SK-N-SH (cell line): ENCODE results near the gene SPIRE1. TPM values are rescaled to one million over a fixed set of nuclear protein-coding genes. Genes with fewer than 3 reads are reported as not detected.

Experiments used
- CTCF ChIA-PET: fragments of 300-600, 350-600 bp; formaldehyde crosslinking; extraction: SDS; loops from one replicate; lab custom pipeline; 2021; lab: Yijun Ruan, JAX
- POLR2A ChIA-PET: fragments of 350-600 bp; sonication (Branson Sonifier 250); formaldehyde crosslinking; extraction: SDS; loops from one replicate; lab custom pipeline; 2020; ENCODE audit warnings: antibody characterized with exemption, inconsistent platforms; lab: Yijun Ruan, JAX
- DNase-seq: peaks from one replicate; pipeline ENCODE4 v3.0.0; 2012
- H2AFZ ChIP-seq: fragments of 200-600 bp; sonication (generic); 2 replicates; pipeline ENCODE4 v1.8.1; 2016; ENCODE audit warnings: antibody characterized with exemption, mild to moderate bottlenecking, low read depth
- H3F3A ChIP-seq: fragments of 200-600 bp; sonication (generic); replicated peaks from 2 replicates; pipeline ENCODE3; 2016; ENCODE audit warnings: antibody characterized with exemption, mild to moderate bottlenecking; ENCODE audit not compliant: insufficient read depth
- H3K27ac ChIP-seq, 2 experiments: fragments of 200-500 bp in 1 of 2; fragments of 200-600 bp in 1 of 2; sonication (Bioruptor generic) in 1 of 2; sonication (generic), shearing (Covaris generic) in 1 of 2; 2 replicates each; pipeline versions ENCODE4 v1.5.1 to v1.6.1; 2014 to 2016; ENCODE audit warnings: low read depth in 2 of 2, inconsistent platforms in 1 of 2, low read length in 1 of 2, mild to moderate bottlenecking in 1 of 2, mixed read lengths in 1 of 2
- H3K27me3 ChIP-seq: fragments of 200-600 bp; sonication (generic), shearing (Covaris generic); 2 replicates; pipeline ENCODE4 v1.6.1; 2016; ENCODE audit warnings: mixed run types; ENCODE audit not compliant: insufficient read depth
- H3K36me3 ChIP-seq, 2 experiments: fragments of 200-500 bp in 1 of 2; fragments of 200-600 bp in 1 of 2; sonication (Bioruptor generic) in 1 of 2; sonication (generic) in 1 of 2; replicated peaks in 1 of 2; 2 replicates each; pipeline versions ENCODE3 to v1.5.1; 2014 to 2016; ENCODE audit warnings: low read length in 1 of 2, mild to moderate bottlenecking in 1 of 2; ENCODE audit not compliant: insufficient read depth in 2 of 2, control insufficient read depth in 1 of 2
- H3K4me1 ChIP-seq, 2 experiments: fragments of 200-500 bp in 1 of 2; fragments of 200-600 bp in 1 of 2; sonication (Bioruptor generic) in 1 of 2; sonication (generic), shearing (Covaris generic) in 1 of 2; 2 replicates each; pipeline versions ENCODE4 v1.5.1 to v1.6.1; 2014 to 2016; ENCODE audit warnings: low read depth in 1 of 2, low read length in 1 of 2, mixed run types in 1 of 2; ENCODE audit not compliant: insufficient read depth in 2 of 2, control insufficient read depth in 1 of 2
- H3K4me2 ChIP-seq: fragments of 200-600 bp; sonication (generic), shearing (Covaris generic); 2 replicates; pipeline ENCODE4 v1.6.1; 2017; ENCODE audit warnings: mixed run types
- H3K4me3 ChIP-seq, 2 experiments: fragments of 200-500 bp in 1 of 2; fragments of 200-600 bp in 1 of 2; sonication (Bioruptor generic) in 1 of 2; sonication (generic), shearing (Covaris generic) in 1 of 2; 2 replicates each; pipeline versions ENCODE4 v1.5.1 to v1.8.1; 2014 to 2016; ENCODE audit warnings: low read depth in 2 of 2, inconsistent platforms in 1 of 2, low read length in 1 of 2, mild to moderate bottlenecking in 1 of 2, mixed read lengths in 1 of 2, moderate library complexity in 1 of 2
- H3K79me2 ChIP-seq: fragments of 200-600 bp; sonication (generic); 2 replicates; pipeline ENCODE4 v1.8.1; 2017; ENCODE audit warnings: mild to moderate bottlenecking; ENCODE audit not compliant: insufficient read depth
- H3K9ac ChIP-seq: fragments of 200-600 bp; sonication (generic); 2 replicates; pipeline ENCODE4 v1.6.1; 2017; ENCODE audit warnings: mixed run types
- H3K9me2 ChIP-seq: fragments of 200-600 bp; sonication (generic); 2 replicates; pipeline ENCODE4 v1.6.1; 2017; ENCODE audit warnings: mixed run types
- H3K9me3 ChIP-seq: fragments of 200-600 bp; sonication (generic); 2 replicates; pipeline ENCODE4 v1.6.1; 2017; ENCODE audit warnings: mixed run types, mild to moderate bottlenecking, moderate library complexity
- H4K20me1 ChIP-seq: fragments of 200-600 bp; sonication (generic); 2 replicates; pipeline ENCODE4 v1.6.1; 2017; ENCODE audit warnings: mild to moderate bottlenecking, mixed run types; ENCODE audit not compliant: insufficient read depth
- CHD2 ChIP-seq: fragments of 150-350 bp; IDR thresholded peaks from 2 replicates; pipeline ENCODE4 v1.6.1; 2018; ENCODE audit warnings: low read length; ENCODE audit not compliant: partially characterized antibody
- EP300 ChIP-seq, 2 experiments: IDR thresholded peaks; 2 replicates each; pipeline versions ENCODE4 v1.4.0 to v1.6.1; 2012; ENCODE audit warnings: borderline replicate concordance in 1 of 2, low read depth in 1 of 2, low read length in 1 of 2
- EZH2phosphoT487 ChIP-seq: fragments of 200-600 bp; sonication (generic); IDR thresholded peaks from 2 replicates; pipeline ENCODE4 v1.6.1; 2017; ENCODE audit warnings: low read depth, mixed run types, mild to moderate bottlenecking, antibody characterized with exemption, moderate library complexity, borderline replicate concordance
- FOSL2 ChIP-seq: IDR thresholded peaks from 2 replicates; pipeline ENCODE4 v1.4.0; 2012; ENCODE audit warnings: low read depth, mild to moderate bottlenecking, moderate library complexity, borderline replicate concordance
- FOXJ3 ChIP-seq: sonication (generic); formaldehyde crosslinking; IDR thresholded peaks from 2 replicates; pipeline ENCODE4 v1.5.1; 2020; ENCODE audit warnings: mild to moderate bottlenecking, missing genetic modification reagents
- FOXM1 ChIP-seq: IDR thresholded peaks from 2 replicates; pipeline ENCODE4 v1.4.0; 2012; ENCODE audit warnings: low read depth, mild to moderate bottlenecking
- MAX ChIP-seq: IDR thresholded peaks from 2 replicates; pipeline ENCODE4 v1.4.0; 2012; ENCODE audit warnings: low read depth
- MEF2A ChIP-seq: IDR thresholded peaks from 2 replicates; pipeline ENCODE4 v1.4.0; 2012; ENCODE audit warnings: low read depth, borderline replicate concordance
- NRF1 ChIP-seq: IDR thresholded peaks from 2 replicates; pipeline ENCODE4 v1.6.1; 2012; ENCODE audit warnings: low read depth, mild to moderate bottlenecking, low read length
- POLR2AphosphoS5 ChIP-seq: IDR thresholded peaks from 2 replicates; pipeline ENCODE4 v1.6.1; 2012; ENCODE audit warnings: low read depth, low read length
- RFX5 ChIP-seq: IDR thresholded peaks from 2 replicates; pipeline ENCODE4 v1.6.1; 2012; ENCODE audit warnings: mild to moderate bottlenecking, improper control_type of control experiment, low read length
- SIN3A ChIP-seq: IDR thresholded peaks from 2 replicates; pipeline ENCODE4 v1.6.1; 2012; ENCODE audit warnings: low read depth, mild to moderate bottlenecking, low read length, moderate library complexity, borderline replicate concordance
- SMC3 ChIP-seq: IDR thresholded peaks from 2 replicates; pipeline ENCODE4 v1.6.1; 2012; ENCODE audit warnings: low read depth, low read length, improper control_type of control experiment
- TAF1 ChIP-seq: IDR thresholded peaks from 2 replicates; pipeline ENCODE4 v1.6.1; 2012; ENCODE audit warnings: low read depth, mild to moderate bottlenecking, low read length, moderate library complexity, borderline replicate concordance
- TCF12 ChIP-seq: IDR thresholded peaks from 2 replicates; pipeline ENCODE4 v1.4.0; 2012
- USF1 ChIP-seq: IDR thresholded peaks from 2 replicates; pipeline ENCODE4 v1.4.0; 2012; ENCODE audit warnings: low read depth, borderline replicate concordance
- USF2 ChIP-seq: fragments of 150-350 bp; IDR thresholded peaks from 2 replicates; pipeline ENCODE4 v1.6.1; 2017; ENCODE audit warnings: antibody characterized with exemption, low read length, low read depth, borderline replicate concordance
- WGBS: methylation state at CpG from one replicate; pipeline ENCODE4 v1.1.6; 2017; ENCODE audit warnings: low lambda C conversion rate; 5-methylcytosine and 5-hydroxymethylcytosine counted together
- polyA plus RNA-seq, 3 experiments: library from polyadenylated mRNA; depleted of rRNA; stranded (reverse); fragments of >200 nt; gene quantifications; 2 replicates each; pipeline ENCODE4 v1.2.3, GENCODE V29; 2012
- TF ChIP-seq, protein P1 (sequence below): IDR thresholded peaks from 2 replicates; pipeline ENCODE4 v1.4.0; 2012; ENCODE audit warnings: low read depth, borderline replicate concordance
- TF ChIP-seq, protein P2 (sequence below): IDR thresholded peaks from 2 replicates; pipeline ENCODE4; 2012

SPIRE1 gene
- polyA plus RNA-seq, 1 of the 3 experiments (the other 2 are of a cell fraction): 6.7 TPM

DNA sequence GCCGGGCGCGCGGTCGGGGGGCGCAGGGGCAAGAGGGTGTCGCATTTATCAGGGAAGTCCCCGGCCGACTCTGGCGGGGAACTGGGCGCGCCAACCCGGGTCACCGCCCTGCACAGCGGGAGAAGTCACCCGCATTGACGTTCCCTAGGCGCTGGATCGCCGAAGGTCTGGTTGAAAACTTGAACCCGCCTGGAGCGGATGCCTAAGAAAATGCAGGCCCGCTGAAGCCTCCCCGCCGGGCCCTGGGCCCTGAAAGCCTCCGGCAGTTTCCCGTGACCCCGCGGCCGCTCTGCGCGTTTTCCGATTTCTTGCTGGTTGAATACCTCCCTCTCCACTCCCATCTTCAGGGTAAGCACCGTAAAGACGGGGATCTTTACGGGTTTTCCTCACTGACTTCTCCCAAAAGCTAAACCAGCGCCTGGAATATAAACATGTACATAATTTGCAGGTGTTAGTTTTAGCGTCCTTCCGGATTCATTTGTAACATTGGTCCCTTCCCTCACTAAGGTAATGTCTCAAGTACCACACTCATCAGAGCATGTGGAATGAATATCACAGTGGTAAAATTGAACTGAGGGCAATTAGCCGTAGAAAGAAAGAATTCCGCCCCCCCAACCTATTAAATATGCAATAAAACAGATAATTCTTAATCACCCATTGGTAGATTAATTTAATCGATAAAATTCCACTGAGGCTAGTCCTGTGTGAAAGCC is 675 bp upstream of the SPIRE1 start:
- Histone ChIP-seq H3K79me2 (peaks cover 34% of the 10 kb centered on the region), H3K4me2 (peak overlapping the region; percentile 86), H3K9me2 (no peaks in the 10 kb centered on the region), H3K9me3 (no peaks in the 10 kb centered on the region), H3K27ac (peak overlapping the region in 1 of 2 experiments; percentile 44; a peak in 3 of 4 replicates), H3K9ac (peak overlapping the region; percentile 59), H3K36me3 (peaks cover 0 to 3% of the 10 kb centered on the region in 2 experiments), H3K27me3 (no peaks in the 10 kb centered on the region), H3K4me1 (peaks cover 8 to 14% of the 10 kb centered on the region in 2 experiments), H3K4me3 (peak overlapping the region; percentile 76 to 83), H2AFZ (peak overlapping the region; percentile 90; the same call in 1 of the 2 replicates), H3F3A (peaks cover 22% of the 10 kb centered on the region), H4K20me1 (peaks cover 22% of the 10 kb centered on the region)
- TF ChIP-seq TCF12 (no peak), FOSL2 (no peak), POLR2AphosphoS5 (no peak), MEF2A (no peak), TAF1 (no peak), SIN3A (no peak), NRF1 (no peak), CHD2 (no peak), MAX (no peak), EZH2phosphoT487 (no peak), EP300 (IDR thresholded peaks at IDR 0.05; ENCODE audit: borderline replicate concordance in 1 of 2, low read depth in 1 of 2, low read length in 1 of 2) (no peak), RFX5 (no peak), USF2 (no peak), SMC3 (no peak), FOXM1 (no peak), FOXJ3 (no peak), USF1 (no peak)
- TF ChIP-seq, protein P1, sequence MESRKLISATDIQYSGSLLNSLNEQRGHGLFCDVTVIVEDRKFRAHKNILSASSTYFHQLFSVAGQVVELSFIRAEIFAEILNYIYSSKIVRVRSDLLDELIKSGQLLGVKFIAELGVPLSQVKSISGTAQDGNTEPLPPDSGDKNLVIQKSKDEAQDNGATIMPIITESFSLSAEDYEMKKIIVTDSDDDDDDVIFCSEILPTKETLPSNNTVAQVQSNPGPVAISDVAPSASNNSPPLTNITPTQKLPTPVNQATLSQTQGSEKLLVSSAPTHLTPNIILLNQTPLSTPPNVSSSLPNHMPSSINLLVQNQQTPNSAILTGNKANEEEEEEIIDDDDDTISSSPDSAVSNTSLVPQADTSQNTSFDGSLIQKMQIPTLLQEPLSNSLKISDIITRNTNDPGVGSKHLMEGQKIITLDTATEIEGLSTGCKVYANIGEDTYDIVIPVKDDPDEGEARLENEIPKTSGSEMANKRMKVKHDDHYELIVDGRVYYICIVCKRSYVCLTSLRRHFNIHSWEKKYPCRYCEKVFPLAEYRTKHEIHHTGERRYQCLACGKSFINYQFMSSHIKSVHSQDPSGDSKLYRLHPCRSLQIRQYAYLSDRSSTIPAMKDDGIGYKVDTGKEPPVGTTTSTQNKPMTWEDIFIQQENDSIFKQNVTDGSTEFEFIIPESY: no peak
- TF ChIP-seq, protein P2, sequence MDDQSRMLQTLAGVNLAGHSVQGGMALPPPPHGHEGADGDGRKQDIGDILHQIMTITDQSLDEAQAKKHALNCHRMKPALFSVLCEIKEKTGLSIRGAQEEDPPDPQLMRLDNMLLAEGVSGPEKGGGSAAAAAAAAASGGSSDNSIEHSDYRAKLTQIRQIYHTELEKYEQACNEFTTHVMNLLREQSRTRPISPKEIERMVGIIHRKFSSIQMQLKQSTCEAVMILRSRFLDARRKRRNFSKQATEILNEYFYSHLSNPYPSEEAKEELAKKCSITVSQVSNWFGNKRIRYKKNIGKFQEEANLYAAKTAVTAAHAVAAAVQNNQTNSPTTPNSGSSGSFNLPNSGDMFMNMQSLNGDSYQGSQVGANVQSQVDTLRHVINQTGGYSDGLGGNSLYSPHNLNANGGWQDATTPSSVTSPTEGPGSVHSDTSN: no peak
- DNase-seq: no peak
- 58% methylated on average over 17 of the region's 42 CpGs for WGBS
- ChIA-PET CTCF (interaction anchor here (0.6 to 5.0 kb wide), 20 partner anchors 13 to 1131 kb away, joined by 3 to 83 read pairs (median 4); partner anchors contain the start of gene PRELID3A), POLR2A (no interaction called here)
